ENCODE data around the gene CAMSAP2.

DNA sequence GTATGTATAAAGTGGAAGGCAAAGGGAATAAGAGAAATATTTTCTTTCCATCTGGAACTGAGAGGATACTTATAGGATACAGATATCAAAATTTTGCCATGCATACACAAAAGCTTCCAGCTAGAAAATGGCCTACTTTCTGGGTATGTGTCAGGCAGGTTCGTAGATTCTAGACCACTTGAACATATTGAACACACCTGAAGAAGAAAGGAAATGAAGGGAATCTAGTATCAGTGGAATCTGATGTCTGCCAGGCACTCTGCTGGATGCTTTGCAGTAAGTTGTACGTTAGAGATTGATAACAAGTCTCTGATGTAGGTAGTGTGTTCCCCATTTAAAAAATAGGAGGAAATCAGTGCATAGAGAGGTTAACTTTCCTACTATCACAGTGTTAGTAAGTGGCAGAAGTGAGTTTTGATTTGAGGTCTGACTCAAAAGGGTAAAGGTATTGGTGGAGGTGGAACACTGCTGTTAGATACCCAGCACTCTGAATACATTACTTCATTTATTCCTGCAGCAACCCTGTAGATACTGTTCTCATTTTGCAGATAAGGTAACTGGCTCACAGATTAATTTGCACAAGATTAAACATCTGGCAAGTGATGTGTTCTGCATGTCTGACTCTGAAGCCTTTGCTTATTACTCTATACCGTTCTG is 3.0 kb downstream of the CAMSAP2 start:
- TF ChIP-seq, protein P1, sequence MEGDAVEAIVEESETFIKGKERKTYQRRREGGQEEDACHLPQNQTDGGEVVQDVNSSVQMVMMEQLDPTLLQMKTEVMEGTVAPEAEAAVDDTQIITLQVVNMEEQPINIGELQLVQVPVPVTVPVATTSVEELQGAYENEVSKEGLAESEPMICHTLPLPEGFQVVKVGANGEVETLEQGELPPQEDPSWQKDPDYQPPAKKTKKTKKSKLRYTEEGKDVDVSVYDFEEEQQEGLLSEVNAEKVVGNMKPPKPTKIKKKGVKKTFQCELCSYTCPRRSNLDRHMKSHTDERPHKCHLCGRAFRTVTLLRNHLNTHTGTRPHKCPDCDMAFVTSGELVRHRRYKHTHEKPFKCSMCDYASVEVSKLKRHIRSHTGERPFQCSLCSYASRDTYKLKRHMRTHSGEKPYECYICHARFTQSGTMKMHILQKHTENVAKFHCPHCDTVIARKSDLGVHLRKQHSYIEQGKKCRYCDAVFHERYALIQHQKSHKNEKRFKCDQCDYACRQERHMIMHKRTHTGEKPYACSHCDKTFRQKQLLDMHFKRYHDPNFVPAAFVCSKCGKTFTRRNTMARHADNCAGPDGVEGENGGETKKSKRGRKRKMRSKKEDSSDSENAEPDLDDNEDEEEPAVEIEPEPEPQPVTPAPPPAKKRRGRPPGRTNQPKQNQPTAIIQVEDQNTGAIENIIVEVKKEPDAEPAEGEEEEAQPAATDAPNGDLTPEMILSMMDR (conservative IDR thresholded peaks at IDR 0.05) = no peak
- TF ChIP-seq ZFX (IDR thresholded peaks at IDR 0.05) = no peak
